Dermis microvascular lymphatic vessel endothelial cell (primary cell): ENCODE data around the gene FAM81B. TPM values are rescaled to one million over a fixed set of nuclear protein-coding genes. Genes with fewer than 3 reads are reported as not detected.
"Not testable (repeated sequence)": the region's sequence is repeated elsewhere in the genome, so short reads cannot be mapped to it uniquely, and the experiment has no call there.

ENCODE experiments used
- DNase-seq, 2 donors: peaks; one replicate each; pipeline versions ENCODE4 v3.0.0 to v3.0.0-alpha.2; 2010; ENCODE audit warnings: low read depth in 2 of 2
- total RNA-seq: library from RNA; depleted of rRNA; stranded (reverse); fragments of >200 nt; gene quantifications from 2 replicates; pipeline ENCODE4 v1.2.1, GENCODE V29; 2014

FAM81B gene
- under 0.01 TPM in 1 of 2 replicates, not detected in the other for total RNA-seq

- DNase-seq = peak in 1 of 2 donors; percentile 85
These were observed at the start of gene FAM81B for GRCh38 chr5:95390812-95391492. FAM81B (plus strand) TSS chr5:95391366; CDS start chr5:95391390, 24 bp downstream.

GRCh38 chr5:95341444-95341843 lies 49.7 kb upstream of the FAM81B start:
- DNase-seq = not testable (repeated sequence)

GRCh38 chr5:95347506-95348120 lies 43.6 kb upstream of the FAM81B start:
- no peak for DNase-seq

- DNase-seq = no peak
These were observed 40.5 kb upstream of the FAM81B start for GRCh38 chr5:95350631-95351030.

- DNase-seq = no peak
These were observed 38.5 kb upstream of the FAM81B start for GRCh38 chr5:95352691-95353090.

- no peak for DNase-seq
These were observed 32.8 kb upstream of the FAM81B start for GRCh38 chr5:95358320-95358719.

- DNase-seq = no peak
These were observed 32.3 kb upstream of the FAM81B start for GRCh38 chr5:95358848-95359247.

GRCh38 chr5:95360667-95361066 lies 30.5 kb upstream of the FAM81B start:
- not testable (repeated sequence) for DNase-seq

GRCh38 chr5:95365302-95366095 lies 25.7 kb upstream of the FAM81B start:
- no peak for DNase-seq

GRCh38 chr5:95369782-95370181 lies 21.4 kb upstream of the FAM81B start:
- no peak for DNase-seq

GRCh38 chr5:95374061-95374460 lies 17.1 kb upstream of the FAM81B start:
- DNase-seq = no peak

GRCh38 chr5:95375591-95375990 lies 15.6 kb upstream of the FAM81B start:
- DNase-seq = no peak

- DNase-seq = no peak
These were observed 12.0 kb upstream of the FAM81B start for GRCh38 chr5:95379133-95379532.

GRCh38 chr5:95380103-95380628 lies 11.0 kb upstream of the FAM81B start:
- DNase-seq = no peak

- DNase-seq = no peak
These were observed 8.4 kb upstream of the FAM81B start for GRCh38 chr5:95382801-95383200.

GRCh38 chr5:95384485-95385213 lies 6.5 kb upstream of the FAM81B start:
- peak in 1 of 2 donors; percentile 37 for DNase-seq

- no peak for DNase-seq
These were observed 5.8 kb upstream of the FAM81B start for GRCh38 chr5:95385334-95385733.

- not testable (repeated sequence) for DNase-seq
These were observed 799 bp downstream of the FAM81B start for GRCh38 chr5:95391965-95392364.

GRCh38 chr5:95392593-95393182 lies 1.5 kb downstream of the FAM81B start:
- DNase-seq = peak; percentile 25 to 80

GRCh38 chr5:95393279-95393678 lies 2.1 kb downstream of the FAM81B start:
- DNase-seq = no peak

- peak in 1 of 2 donors; percentile 54 for DNase-seq
These were observed 7.8 kb downstream of the FAM81B start for GRCh38 chr5:95398989-95399388.
